Measurements from ENCODE around the gene TDRD9.

The TDRD9 gene

DNA sequence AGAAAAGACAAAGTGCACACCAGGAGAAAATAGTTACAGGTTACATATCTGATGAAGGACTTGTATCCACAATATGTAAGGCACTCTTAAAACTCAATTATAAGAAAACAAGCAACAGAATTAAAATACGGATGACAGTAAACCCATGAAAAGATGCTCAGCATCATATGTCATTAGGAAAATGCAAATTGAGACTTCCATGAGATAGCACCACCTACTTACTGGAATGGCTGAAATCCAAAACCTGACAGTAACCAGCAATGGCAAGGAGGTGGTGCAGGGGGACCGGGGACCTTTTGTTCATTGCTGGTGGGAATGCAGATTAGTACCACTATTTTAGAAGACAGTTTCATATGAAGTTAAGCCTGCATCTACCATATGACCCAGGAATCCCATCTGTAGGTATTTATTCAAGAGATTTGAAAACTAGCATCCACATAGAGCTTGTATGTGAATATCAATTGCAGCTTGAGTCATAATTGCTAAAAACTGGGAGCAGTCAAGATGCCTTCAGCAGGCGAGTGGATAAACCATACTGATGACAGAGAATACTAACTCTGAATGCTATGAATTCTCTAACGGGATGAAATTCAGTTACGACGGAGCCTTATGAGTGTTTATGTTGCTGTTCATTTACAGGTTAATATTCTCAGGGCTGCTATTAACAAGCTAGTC lies 113.3 kb downstream of the TDRD9 start:
- TF ChIP-seq, protein P1, sequence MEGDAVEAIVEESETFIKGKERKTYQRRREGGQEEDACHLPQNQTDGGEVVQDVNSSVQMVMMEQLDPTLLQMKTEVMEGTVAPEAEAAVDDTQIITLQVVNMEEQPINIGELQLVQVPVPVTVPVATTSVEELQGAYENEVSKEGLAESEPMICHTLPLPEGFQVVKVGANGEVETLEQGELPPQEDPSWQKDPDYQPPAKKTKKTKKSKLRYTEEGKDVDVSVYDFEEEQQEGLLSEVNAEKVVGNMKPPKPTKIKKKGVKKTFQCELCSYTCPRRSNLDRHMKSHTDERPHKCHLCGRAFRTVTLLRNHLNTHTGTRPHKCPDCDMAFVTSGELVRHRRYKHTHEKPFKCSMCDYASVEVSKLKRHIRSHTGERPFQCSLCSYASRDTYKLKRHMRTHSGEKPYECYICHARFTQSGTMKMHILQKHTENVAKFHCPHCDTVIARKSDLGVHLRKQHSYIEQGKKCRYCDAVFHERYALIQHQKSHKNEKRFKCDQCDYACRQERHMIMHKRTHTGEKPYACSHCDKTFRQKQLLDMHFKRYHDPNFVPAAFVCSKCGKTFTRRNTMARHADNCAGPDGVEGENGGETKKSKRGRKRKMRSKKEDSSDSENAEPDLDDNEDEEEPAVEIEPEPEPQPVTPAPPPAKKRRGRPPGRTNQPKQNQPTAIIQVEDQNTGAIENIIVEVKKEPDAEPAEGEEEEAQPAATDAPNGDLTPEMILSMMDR (IDR thresholded peaks at IDR 0.05): no peak

DNA sequence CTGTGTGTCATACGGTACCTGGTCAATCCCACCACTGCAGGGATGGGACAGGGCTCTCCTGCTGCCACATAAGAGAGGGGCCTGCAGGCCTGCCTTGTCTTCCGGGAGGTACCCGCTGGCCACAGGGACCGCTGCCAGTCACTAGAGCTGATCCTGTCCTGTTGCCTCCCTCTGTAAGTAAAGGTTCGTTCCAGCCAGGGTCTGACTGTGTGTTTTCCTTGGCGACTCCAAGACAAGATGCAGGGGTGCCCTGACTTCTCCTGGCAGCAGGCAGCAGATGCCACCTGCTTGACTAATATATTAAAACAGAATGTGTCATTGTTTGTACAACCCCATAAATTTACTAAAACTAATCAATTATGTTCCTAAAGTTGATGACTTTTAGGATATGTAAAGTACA lies 115.8 kb downstream of the TDRD9 start:
- TF ChIP-seq, protein P1 (IDR thresholded peaks at IDR 0.05): no peak

DNA sequence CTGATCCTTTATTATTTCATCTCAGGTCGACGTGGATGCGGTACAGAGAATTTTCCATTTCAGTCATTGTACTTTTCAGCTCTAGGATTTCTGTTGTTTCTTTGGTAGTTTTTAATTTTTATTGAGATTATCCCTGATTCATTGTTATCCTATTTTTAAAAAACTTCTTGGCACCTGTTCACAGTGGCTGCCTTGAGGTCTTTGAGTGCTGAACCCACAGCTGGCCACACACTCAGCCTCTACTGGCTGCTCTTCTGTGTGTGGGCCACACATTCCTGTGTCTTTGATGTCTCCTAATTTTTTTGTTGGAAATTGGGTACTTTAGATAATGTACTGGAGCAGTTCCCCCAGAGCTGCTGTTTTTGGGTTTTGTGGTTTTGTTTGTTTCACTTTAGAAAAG lies 119.5 kb downstream of the TDRD9 start:
- TF ChIP-seq, protein P1 (IDR thresholded peaks at IDR 0.05): no peak

DNA sequence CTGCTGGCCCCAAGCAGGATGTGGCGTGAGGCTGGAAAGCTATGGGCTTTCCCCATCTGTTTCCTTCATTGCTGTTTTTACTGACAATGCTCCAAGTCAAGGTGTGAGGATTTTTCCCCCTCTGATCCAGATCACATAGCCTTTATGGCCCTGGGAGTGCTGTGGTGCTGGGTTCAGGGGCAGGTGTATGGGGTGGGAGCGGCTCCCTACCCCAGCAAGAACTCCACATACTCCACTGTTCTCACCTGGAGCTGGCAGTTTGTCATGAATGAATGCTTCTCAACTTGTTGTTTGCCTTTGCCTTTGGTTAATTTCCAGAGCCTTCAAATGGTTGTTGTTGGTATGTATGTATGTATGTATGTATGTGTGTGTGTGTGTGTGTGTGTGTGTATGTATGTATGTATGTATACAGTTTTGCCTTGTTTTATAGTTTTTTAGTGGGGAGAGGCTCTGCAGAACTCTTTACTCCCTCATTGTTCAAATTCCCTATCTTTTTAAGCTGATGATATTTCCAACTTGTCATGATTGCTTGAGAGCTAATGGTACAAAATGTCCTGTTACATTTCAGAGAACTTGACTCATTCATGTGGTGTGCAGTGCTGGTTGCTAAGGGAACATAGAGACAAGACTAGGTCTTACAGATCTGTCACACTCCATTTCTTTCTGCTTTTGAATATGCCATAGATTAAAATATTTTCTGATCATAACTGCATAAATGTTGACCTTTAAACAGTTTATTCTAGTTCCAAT lies 120.7 kb downstream of the TDRD9 start:
- TF ChIP-seq, protein P1 (IDR thresholded peaks at IDR 0.05): no peak

DNA sequence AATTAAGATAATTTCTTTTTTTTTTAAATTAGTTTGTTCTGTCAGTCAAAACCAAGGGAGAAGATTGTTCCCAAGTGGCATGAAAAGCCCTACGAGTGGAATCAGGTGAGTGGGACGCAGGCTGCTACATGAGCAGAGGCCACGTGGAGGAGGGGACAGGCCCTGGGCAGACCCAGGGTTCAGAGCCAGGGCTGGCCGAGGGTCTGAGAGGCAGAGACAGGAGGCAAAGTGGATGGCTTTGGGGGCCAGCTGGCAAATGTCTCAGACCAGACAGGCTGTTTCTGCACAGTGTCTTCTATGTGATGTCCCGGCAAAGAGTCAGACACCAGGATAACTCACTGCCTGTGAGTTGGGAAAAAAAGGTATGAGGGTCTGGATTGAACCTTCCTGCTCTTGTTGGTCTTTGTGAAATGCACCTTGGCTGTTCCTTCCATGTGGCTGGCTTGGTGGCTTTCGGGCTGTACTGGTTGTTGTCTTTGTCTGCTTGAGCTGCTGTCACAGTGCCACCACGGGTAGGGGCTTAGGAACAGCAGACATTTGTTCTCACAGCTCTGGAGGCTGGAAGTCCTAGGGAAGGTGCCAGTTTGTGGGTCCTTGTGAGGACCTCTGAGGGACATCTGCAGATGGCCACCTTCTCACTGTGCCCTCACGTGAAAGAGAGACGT lies 121.5 kb downstream of the TDRD9 start:
- TF ChIP-seq, protein P1 (IDR thresholded peaks at IDR 0.05): no peak

DNA sequence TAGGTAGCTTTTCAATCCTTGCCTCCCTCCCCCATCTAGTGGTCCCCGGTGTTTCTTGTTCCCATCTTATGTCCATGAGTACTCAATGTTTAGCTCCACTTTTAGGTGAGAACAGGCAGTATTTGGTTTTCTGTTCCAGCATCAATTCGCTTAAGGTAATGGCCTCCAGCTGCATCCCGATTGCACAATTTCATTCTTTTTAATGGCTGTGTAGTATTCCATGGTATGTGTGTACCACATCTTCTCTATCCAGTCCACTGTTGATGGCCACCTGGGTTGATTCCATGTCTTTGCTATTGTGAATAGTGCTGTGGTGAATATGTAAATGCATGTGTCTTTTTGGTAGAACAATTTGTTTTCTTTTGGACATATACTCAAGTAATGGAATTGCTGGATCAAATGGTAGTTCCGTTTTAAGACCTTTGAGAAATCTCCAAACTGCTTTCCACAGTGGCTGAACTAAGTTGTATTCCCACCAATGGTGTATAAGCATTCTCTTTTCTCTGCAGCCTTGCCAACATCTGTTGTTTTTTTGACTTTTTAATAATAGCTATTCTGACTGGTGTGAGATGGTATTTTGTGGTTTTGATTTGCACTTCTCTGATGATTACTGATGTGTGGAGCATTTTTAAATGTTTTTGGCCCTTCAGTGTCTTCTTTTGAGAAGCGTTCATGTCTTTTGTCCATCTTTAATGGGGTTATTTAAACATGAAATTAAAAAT lies 123.0 kb downstream of the TDRD9 start:
- TF ChIP-seq, protein P1 (IDR thresholded peaks at IDR 0.05): no peak

DNA sequence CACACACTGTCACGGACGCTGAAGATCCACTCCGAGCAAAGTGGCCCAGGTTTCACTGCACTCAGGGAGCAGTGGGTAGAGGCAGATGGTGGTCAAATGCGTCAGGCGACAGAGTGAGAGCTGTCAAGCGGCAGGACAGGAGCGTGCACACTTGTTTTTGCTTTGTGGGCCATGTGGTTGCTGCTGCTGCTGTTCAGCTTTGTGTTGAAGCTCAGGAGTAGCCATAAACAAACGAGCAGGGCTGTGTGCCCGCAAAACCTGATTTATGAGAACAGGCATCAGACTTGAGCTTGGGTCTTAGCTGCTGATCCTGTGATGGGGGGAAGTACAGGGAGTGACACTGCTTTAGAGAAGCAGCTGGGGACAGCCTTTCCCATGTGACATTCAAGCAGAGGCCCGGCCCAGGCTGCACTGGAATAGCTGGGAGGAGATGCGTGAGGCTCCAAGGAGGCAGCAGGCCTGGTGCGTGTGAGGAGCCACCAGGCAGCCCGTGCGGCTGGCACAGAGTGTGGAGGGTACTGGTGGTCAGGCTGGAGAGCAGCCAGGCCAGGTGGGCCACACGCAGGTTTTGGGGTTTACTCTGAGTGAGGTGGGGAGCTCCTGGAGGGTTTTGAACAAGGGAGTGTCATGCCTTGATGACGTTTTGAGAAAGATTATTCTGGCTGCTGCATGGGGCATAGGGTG lies 126.1 kb downstream of the TDRD9 start:
- TF ChIP-seq, protein P1 (IDR thresholded peaks at IDR 0.05): no peak

All from LNCAP (cell line).